ENCODE data around the gene DHFR. TPM values are rescaled to one million over a fixed set of nuclear protein-coding genes. Genes with fewer than 3 reads are reported as not detected.
"Not testable (repeated sequence)": the region's sequence is repeated elsewhere in the genome, so short reads cannot be mapped to it uniquely, and the experiment has no call there.

Gene DHFR
- total RNA-seq, 2 experiments from 2014 or later = 72.0 to 76.9 TPM

GRCh38 chr5:80607832-80608231 is 47.0 kb downstream of the DHFR start:
- Mint-ChIP-seq H3K27ac (peak overlapping the region; percentile 0), H3K4me1 (peaks cover 4% of the 10 kb centered on the region), H3K36me3 (peaks cover 10% of the 10 kb centered on the region), H3K9me3 (ENCODE audit: low read depth) (peaks cover 8% of the 10 kb centered on the region), H3K4me3 (no peak overlapping the region), H3K27me3 (no peaks in the 10 kb centered on the region)
- no peak for ATAC-seq
- CTCF ChIA-PET = no interaction called here
- DNase-seq = no peak

- CTCF ChIA-PET = no interaction called here
- Mint-ChIP-seq H3K4me1 (peaks cover 4% of the 10 kb centered on the region), H3K27ac (no peak overlapping the region), H3K4me3 (no peak overlapping the region), H3K9me3 (ENCODE audit: low read depth) (peaks cover 8% of the 10 kb centered on the region), H3K27me3 (no peaks in the 10 kb centered on the region), H3K36me3 (peaks cover 10% of the 10 kb centered on the region)
- DNase-seq (no peak), ATAC-seq (no peak)
Observed at GRCh38 chr5:80607343-80607742, 47.4 kb downstream of the DHFR start.

GRCh38 chr5:80600943-80601693 is 53.7 kb downstream of the DHFR start:
- ATAC-seq (peak; percentile 61), DNase-seq (no peak)

DNA sequence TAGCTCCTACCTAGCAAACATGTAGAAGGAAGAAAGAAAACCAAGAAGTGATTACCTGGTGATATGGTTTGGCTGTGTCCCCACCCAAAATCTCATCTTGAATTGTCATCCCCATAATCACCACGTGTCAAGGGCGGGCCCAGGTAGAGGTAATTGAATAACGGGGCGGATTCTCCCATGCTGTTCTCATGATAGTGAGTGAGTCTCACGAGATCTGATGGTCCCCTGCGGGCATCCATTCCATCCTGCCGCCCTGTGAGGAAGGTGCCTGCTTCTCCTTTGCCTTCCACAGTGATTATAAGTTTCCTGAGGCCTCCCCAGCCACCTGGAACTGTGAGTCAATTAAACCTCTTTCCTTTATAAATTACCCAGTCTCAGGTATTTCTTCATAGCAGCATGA is 57.3 kb downstream of the DHFR start:
- Mint-ChIP-seq H3K9me3 (ENCODE audit: low read depth) (no peaks in the 10 kb centered on the region), H3K36me3 (no peaks in the 10 kb centered on the region), H3K27me3 (no peaks in the 10 kb centered on the region), H3K27ac (no peak overlapping the region), H3K4me1 (no peaks in the 10 kb centered on the region), H3K4me3 (no peak overlapping the region)
- ATAC-seq (no peak), DNase-seq (no peak)
- CTCF ChIA-PET = no interaction called here

More at GRCh38 chr5:80600943-80601693, 53.7 kb downstream of the DHFR start:
- no peak overlapping the region for H3K4me3 Mint-ChIP-seq
- no peaks in the 10 kb centered on the region for H3K4me1 Mint-ChIP-seq
- H3K9me3 Mint-ChIP-seq (ENCODE audit: low read depth) = no peaks in the 10 kb centered on the region
- H3K27ac Mint-ChIP-seq = no peak overlapping the region
- H3K36me3 Mint-ChIP-seq = no peaks in the 10 kb centered on the region
- CTCF ChIA-PET = no interaction called here
- H3K27me3 Mint-ChIP-seq = no peaks in the 10 kb centered on the region

- H3K4me1 Mint-ChIP-seq = no peaks in the 10 kb centered on the region
- H3K9me3 Mint-ChIP-seq (ENCODE audit: low read depth) = no peaks in the 10 kb centered on the region
- H3K27ac Mint-ChIP-seq = no peak overlapping the region
- no peak overlapping the region for H3K4me3 Mint-ChIP-seq
- CTCF ChIA-PET = no interaction called here
- no peak for DNase-seq
- no peaks in the 10 kb centered on the region for H3K36me3 Mint-ChIP-seq
- H3K27me3 Mint-ChIP-seq = peaks cover 11% of the 10 kb centered on the region
- no peak for ATAC-seq
Observed at GRCh38 chr5:80594810-80595209, 60.0 kb downstream of the DHFR start.

GRCh38 chr5:80592761-80593160 is 62.0 kb downstream of the DHFR start:
- H3K27me3 Mint-ChIP-seq = peaks cover 11% of the 10 kb centered on the region
- no peaks in the 10 kb centered on the region for H3K4me1 Mint-ChIP-seq
- ATAC-seq = no peak
- CTCF ChIA-PET = no interaction called here
- no peak overlapping the region for H3K27ac Mint-ChIP-seq
- no peak overlapping the region for H3K4me3 Mint-ChIP-seq
- no peak for DNase-seq
- no peaks in the 10 kb centered on the region for H3K36me3 Mint-ChIP-seq
- H3K9me3 Mint-ChIP-seq (ENCODE audit: low read depth) = no peaks in the 10 kb centered on the region

- Mint-ChIP-seq H3K4me3 (no peak overlapping the region), H3K27ac (no peak overlapping the region)
Observed at GRCh38 chr5:80592105-80592504, 62.7 kb downstream of the DHFR start.

DNA sequence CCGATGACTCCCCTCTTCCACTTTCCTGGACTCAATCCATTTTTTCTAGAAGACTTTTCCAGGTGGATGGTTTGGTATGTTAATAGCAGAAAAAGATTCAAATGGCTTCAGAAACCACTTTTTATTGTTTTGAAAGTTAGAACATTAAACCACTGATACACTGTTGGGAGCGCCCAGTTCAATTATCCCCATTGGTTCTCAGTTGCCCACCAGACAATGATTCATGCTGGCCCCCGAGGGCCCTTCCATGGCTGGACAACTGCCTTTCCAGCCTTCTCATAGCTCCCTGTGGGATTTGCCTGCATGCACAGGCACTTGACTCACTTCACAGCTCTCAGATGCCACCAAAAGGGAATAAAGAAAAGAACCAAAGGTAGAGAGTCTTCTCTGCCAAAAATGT is 63.4 kb downstream of the DHFR start:
- Mint-ChIP-seq H3K36me3 (no peaks in the 10 kb centered on the region), H3K4me1 (no peaks in the 10 kb centered on the region), H3K9me3 (ENCODE audit: low read depth) (no peaks in the 10 kb centered on the region), H3K4me3 (no peak overlapping the region), H3K27me3 (peaks cover 14% of the 10 kb centered on the region), H3K27ac (no peak overlapping the region)
- CTCF ChIA-PET = no interaction called here
- DNase-seq = no peak
- ATAC-seq = no peak

More at GRCh38 chr5:80592105-80592504, 62.7 kb downstream of the DHFR start:
- CTCF ChIA-PET = no interaction called here
- Mint-ChIP-seq H3K4me1 (no peaks in the 10 kb centered on the region), H3K27me3 (peaks cover 14% of the 10 kb centered on the region), H3K9me3 (ENCODE audit: low read depth) (no peaks in the 10 kb centered on the region), H3K36me3 (no peaks in the 10 kb centered on the region)
- DNase-seq = no peak
- no peak for ATAC-seq

DNA sequence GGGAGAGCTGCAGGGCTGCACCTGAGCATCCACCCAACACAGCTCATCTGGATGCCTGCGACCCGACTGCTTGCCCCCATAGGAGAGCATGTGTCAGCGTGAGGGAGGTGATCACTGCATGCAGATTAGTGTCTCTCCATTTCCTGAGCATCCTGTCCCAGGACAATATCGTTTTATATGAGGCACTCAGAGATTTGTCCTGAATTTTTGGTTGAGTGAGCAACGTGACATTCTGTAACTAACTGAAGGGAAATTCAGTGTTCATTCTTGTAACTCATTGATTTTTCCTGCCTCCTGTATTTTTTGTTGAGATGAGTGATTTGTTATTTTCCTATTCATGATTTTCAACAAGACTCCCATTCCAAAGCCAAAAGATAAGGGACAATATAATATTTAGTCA is 64.0 kb downstream of the DHFR start:
- no peak overlapping the region for H3K27ac Mint-ChIP-seq
- DNase-seq (no peak), ATAC-seq (no peak)
- CTCF ChIA-PET = no interaction called here
- H3K4me3 Mint-ChIP-seq = no peak overlapping the region
- no peaks in the 10 kb centered on the region for H3K9me3 Mint-ChIP-seq (ENCODE audit: low read depth)
- peaks cover 14% of the 10 kb centered on the region for H3K27me3 Mint-ChIP-seq
- no peaks in the 10 kb centered on the region for H3K36me3 Mint-ChIP-seq
- H3K4me1 Mint-ChIP-seq = no peaks in the 10 kb centered on the region

- H3K36me3 Mint-ChIP-seq = no peaks in the 10 kb centered on the region
- no peak for DNase-seq
- H3K27me3 Mint-ChIP-seq = peaks cover 14% of the 10 kb centered on the region
- H3K27ac Mint-ChIP-seq = no peak overlapping the region
- CTCF ChIA-PET = no interaction called here
- H3K9me3 Mint-ChIP-seq (ENCODE audit: low read depth) = no peaks in the 10 kb centered on the region
- no peak overlapping the region for H3K4me3 Mint-ChIP-seq
- H3K4me1 Mint-ChIP-seq = no peaks in the 10 kb centered on the region
- no peak for ATAC-seq
Observed at GRCh38 chr5:80588858-80589540, 65.8 kb downstream of the DHFR start.

DNA sequence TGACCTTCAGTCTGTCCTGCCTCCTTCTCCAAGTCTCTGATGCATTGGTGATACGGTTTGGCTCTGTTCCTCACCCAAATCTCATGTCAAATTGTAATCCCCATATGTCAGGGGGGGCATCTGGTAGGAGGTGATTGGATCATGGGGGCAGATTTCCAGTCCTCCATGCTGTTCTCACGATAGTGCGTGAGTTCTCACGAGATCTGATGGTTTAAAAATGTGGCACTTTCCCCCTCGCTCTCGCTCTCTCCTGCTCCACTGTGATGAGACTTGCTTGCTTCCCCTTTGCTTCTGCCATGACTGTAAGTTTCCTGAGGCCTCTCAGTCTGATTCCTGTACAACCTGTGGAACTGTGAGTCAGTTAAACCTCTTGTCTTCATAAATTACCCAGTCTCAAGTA is 70.0 kb downstream of the DHFR start:
- H3K27me3 Mint-ChIP-seq = peaks cover 16% of the 10 kb centered on the region
- ATAC-seq (no peak), DNase-seq (no peak)
- no peaks in the 10 kb centered on the region for H3K36me3 Mint-ChIP-seq
- no peak overlapping the region for H3K27ac Mint-ChIP-seq
- no peak overlapping the region for H3K4me3 Mint-ChIP-seq
- CTCF ChIA-PET = no interaction called here
- H3K4me1 Mint-ChIP-seq = no peaks in the 10 kb centered on the region
- H3K9me3 Mint-ChIP-seq (ENCODE audit: low read depth) = no peaks in the 10 kb centered on the region

- CTCF ChIA-PET; H3K36me3 Mint-ChIP-seq; H3K9me3 Mint-ChIP-seq (ENCODE audit: low read depth); ATAC-seq; H3K27ac Mint-ChIP-seq; H3K4me3 Mint-ChIP-seq; DNase-seq: not testable (repeated sequence)
- Mint-ChIP-seq H3K4me1 (peaks cover 14% of the 10 kb centered on the region), H3K27me3 (peaks cover 49% of the 10 kb centered on the region)
Observed at GRCh38 chr5:80580291-80580690, 74.5 kb downstream of the DHFR start.

DNA sequence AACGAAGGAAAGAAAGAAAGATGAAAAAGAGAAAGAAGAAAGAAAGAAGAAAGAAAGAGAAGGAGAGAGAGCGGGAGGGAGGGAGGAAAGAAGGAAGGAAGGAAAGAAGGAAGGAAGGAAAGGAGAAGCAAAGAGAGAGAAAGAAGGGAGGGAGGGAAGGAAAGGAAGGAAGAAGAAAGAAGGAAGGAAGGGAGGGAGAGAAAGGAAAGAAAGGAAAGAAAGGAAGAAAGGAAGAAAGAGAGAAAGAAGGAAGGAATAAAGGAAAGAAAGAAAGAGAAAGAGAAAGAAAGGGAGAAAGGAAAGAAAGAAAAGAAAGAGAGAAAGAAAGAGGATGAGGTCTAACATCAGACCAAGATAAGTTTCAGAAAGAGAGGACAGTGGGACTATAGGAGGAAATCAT is 75.7 kb downstream of the DHFR start:
- H3K4me1 Mint-ChIP-seq = peaks cover 14% of the 10 kb centered on the region
- CTCF ChIA-PET = no interaction called here
- no peak overlapping the region for H3K4me3 Mint-ChIP-seq
- H3K27me3 Mint-ChIP-seq = peaks cover 58% of the 10 kb centered on the region
- ATAC-seq = no peak
- no peaks in the 10 kb centered on the region for H3K9me3 Mint-ChIP-seq (ENCODE audit: low read depth)
- H3K36me3 Mint-ChIP-seq = no peaks in the 10 kb centered on the region
- DNase-seq = no peak
- no peak overlapping the region for H3K27ac Mint-ChIP-seq

DNA sequence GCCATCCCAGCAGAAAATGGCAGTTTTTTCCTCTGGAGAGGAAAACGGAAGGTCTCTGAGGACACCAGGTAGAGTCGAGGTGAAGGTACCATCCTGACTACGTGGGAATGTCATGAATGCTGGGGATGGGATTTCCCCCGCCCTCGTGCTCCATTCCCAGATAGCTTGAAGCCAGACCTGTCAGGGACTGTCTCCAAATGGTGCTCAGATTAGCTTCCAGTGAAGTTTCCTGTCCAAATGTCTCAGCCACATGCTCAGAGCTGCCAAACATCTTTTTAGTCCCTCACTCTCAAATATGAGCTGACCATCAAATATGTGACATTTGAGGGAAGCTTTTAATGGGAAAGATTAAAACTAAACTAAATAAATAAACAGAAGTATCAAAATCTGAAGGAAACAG is 77.1 kb downstream of the DHFR start:
- Mint-ChIP-seq H3K4me3 (no peak overlapping the region), H3K36me3 (no peaks in the 10 kb centered on the region), H3K9me3 (ENCODE audit: low read depth) (no peaks in the 10 kb centered on the region), H3K27me3 (peaks cover 66% of the 10 kb centered on the region), H3K4me1 (peaks cover 14% of the 10 kb centered on the region), H3K27ac (no peak overlapping the region)
- DNase-seq = no peak
- CTCF ChIA-PET = no interaction called here
- no peak for ATAC-seq

Measured in activated CD8-positive, alpha-beta memory T cell treated with anti-CD3 and anti-CD28 coated beads, Interleukin-2, amount 10 ng/mL, durations not matched to agents 7 days and 5 days (primary cell).